Heart left ventricle (tissue), 13 donors: ENCODE results near the gene C2CD3.

Experiments
- CTCF ChIP-seq, 12 donors: fragments of 200-600 bp; sonication (generic) in 4 of 12; IDR thresholded peaks; one replicate each; pipeline versions ENCODE4 v1.5.0 to v1.8.0; 2018 to 2022; ENCODE audit warnings: antibody characterized with exemption in 12 of 12, mild to moderate bottlenecking in 5 of 12
- POLR2A ChIP-seq, 2 donors: fragments of 450-650 bp; IDR thresholded peaks; one replicate each; pipeline ENCODE4 v1.6.1; 2017; ENCODE audit warnings: antibody characterized with exemption in 2 of 2, mild to moderate bottlenecking in 2 of 2, moderate library complexity in 2 of 2
- donor health status: ischemic (EF 13 %, LVEDD 7.1; RV severe dilation, severe dysfunction).
- donor health status: DM: no; HTN: yes; CAD: no.
- donor health status: DM: no; HTN: no; CAD: no.
- donor health status: ischemic (EF 25% LVEDD 6.9; RV normal size, moderate dysfunction).
- donor health status: ischemic (EF 25% LVEDD 5.7; RV mildly dilated, moderate dysfunction).
- donor health status: ischemic (EF 35%, LVEDD 5.7; RV mildly dilated, moderate dysfunction).
- donor health status: nonischemic (EF 11% LVEDD 7.7; RV severe dilation, severe dysfunction).
- donor health status: DM: yes; HTN: yes; CAD: no.
- donor health status: PGD.
- donor health status: ischemic (EF 29% LVEDD 5.4; RV normal size, mild dysfunction).
- donor health status: nonischemic (EF 23%, LVEDD 6.1; RV moderate dilation, normal function).

GRCh38 chr11:74141908-74142307 lies 28.9 kb downstream of the C2CD3 start:
- no peak for TF ChIP-seq CTCF (IDR thresholded peaks at IDR 0.05)
- no peak for TF ChIP-seq POLR2A (IDR thresholded peaks at IDR 0.05)
